Left ventricle myocardium inferior (tissue), 1 donor: Measurements from ENCODE around the gene OR51B6. TPM values are rescaled to one million over a fixed set of nuclear protein-coding genes. Genes with fewer than 3 reads are reported as not detected.

Experiments
- DNase-seq: peaks from one replicate; pipeline ENCODE4 v3.0.0-alpha.2; 2020
- H3K27ac ChIP-seq: fragments of 200-600 bp; replicated peaks from 2 replicates; pipeline ENCODE4 v1.8.0; 2021
- H3K27me3 ChIP-seq: fragments of 200-600 bp; 2 replicates; pipeline ENCODE4 v1.8.0; 2021; ENCODE audit warnings: low read depth
- H3K36me3 ChIP-seq: fragments of 200-600 bp; 2 replicates; pipeline ENCODE4 v1.8.0; 2021
- H3K4me1 ChIP-seq: fragments of 200-600 bp; 2 replicates; pipeline ENCODE4 v1.8.0; 2021
- H3K4me3 ChIP-seq: fragments of 200-600 bp; 2 replicates; pipeline ENCODE4 v1.8.0; 2021; ENCODE audit warnings: mild to moderate bottlenecking, moderate library complexity
- H3K9me3 ChIP-seq: fragments of 200-600 bp; replicated peaks from 2 replicates; pipeline ENCODE4 v1.8.0; 2021
- intact Hi-C: fragments of 100-400 bp; cut with micrococcal nuclease; formaldehyde crosslinking; loops from one replicate; pipeline ENCODE4 v1.11.0; 2022
- total RNA-seq: library from RNA; stranded (reverse); fragmentation: NEBNext Ultra II Directional; extraction: Animal tissue kit (Norgen Biotek cat#: 25700); gene quantifications from one replicate; pipeline ENCODE4 v1.2.1, GENCODE V29; 2021
- TF ChIP-seq, protein P1 (sequence below): fragments of 200-600 bp; IDR thresholded peaks from 2 replicates; pipeline ENCODE4 v1.8.0; 2021; ENCODE audit warnings: antibody characterized with exemption, mild to moderate bottlenecking, borderline replicate concordance
- donor health status: DM: no; HTN: yes; CAD: no; lungs with severe emphysema.

Gene OR51B6
- total RNA-seq, 1 donor from 2014 or later, result not detected

DNA sequence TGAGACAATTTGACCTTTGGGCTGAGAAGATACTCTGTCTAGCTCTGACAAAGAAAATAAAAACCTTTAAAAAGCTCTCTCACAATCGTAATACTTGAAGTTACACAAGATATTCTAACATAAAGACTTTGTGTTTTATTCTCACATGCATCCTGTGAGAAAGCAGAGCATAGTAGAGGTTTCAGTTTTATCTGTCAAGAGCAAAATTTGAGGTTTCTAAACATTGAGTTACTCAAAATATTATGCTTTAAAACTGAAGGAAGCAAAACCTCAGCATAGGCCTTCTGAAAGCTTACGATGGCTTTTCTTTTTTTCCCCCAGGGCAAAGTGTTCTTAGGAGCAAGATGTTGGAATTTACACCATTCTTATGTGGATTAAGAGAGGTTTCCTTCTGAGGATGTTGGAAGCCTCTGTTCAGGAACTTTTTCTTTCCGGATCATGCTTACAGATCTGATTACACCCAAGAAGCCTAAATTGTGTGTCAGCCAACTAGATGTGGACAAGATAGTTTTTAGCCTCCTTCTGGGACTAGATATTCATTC lies 17.3 kb downstream of the OR51B6 start:
- Histone ChIP-seq H3K36me3 (no peaks in the 10 kb centered on the region), H3K27ac (no peak overlapping the region), H3K4me1 (peaks cover 24% of the 10 kb centered on the region), H3K4me3 (no peak overlapping the region), H3K27me3 (no peaks in the 10 kb centered on the region), H3K9me3 (peaks cover 8% of the 10 kb centered on the region)
- TF ChIP-seq, protein P1, sequence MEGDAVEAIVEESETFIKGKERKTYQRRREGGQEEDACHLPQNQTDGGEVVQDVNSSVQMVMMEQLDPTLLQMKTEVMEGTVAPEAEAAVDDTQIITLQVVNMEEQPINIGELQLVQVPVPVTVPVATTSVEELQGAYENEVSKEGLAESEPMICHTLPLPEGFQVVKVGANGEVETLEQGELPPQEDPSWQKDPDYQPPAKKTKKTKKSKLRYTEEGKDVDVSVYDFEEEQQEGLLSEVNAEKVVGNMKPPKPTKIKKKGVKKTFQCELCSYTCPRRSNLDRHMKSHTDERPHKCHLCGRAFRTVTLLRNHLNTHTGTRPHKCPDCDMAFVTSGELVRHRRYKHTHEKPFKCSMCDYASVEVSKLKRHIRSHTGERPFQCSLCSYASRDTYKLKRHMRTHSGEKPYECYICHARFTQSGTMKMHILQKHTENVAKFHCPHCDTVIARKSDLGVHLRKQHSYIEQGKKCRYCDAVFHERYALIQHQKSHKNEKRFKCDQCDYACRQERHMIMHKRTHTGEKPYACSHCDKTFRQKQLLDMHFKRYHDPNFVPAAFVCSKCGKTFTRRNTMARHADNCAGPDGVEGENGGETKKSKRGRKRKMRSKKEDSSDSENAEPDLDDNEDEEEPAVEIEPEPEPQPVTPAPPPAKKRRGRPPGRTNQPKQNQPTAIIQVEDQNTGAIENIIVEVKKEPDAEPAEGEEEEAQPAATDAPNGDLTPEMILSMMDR, result no peak
- DNase-seq, result no peak
- intact Hi-C loops, result no loop called here

DNA sequence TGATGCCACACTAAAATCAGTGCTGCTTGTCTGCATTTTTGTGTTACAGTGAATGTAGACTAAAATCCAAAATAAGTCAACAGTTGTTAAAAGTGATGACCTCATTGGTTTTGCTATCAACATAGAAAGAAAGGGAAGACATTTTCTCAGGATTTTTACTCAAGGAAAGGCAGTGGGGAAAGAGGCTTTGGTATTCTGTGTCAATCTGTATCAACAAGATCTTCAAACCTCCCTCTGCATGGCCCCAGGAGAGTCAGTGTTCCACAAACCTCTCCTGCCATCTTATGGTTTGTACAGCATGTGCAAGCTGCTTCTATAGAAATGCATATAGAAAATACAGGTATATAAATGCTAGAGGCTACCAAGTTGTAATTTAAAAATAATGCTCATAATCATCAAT lies 18.5 kb downstream of the OR51B6 start:
- DNase-seq, result no peak
- Histone ChIP-seq H3K9me3 (peaks cover 8% of the 10 kb centered on the region), H3K27ac (no peak overlapping the region), H3K27me3 (no peaks in the 10 kb centered on the region), H3K4me1 (peaks cover 17% of the 10 kb centered on the region), H3K4me3 (no peak overlapping the region), H3K36me3 (no peaks in the 10 kb centered on the region)
- intact Hi-C loops, result no loop called here
- TF ChIP-seq, protein P1, result no peak

DNA sequence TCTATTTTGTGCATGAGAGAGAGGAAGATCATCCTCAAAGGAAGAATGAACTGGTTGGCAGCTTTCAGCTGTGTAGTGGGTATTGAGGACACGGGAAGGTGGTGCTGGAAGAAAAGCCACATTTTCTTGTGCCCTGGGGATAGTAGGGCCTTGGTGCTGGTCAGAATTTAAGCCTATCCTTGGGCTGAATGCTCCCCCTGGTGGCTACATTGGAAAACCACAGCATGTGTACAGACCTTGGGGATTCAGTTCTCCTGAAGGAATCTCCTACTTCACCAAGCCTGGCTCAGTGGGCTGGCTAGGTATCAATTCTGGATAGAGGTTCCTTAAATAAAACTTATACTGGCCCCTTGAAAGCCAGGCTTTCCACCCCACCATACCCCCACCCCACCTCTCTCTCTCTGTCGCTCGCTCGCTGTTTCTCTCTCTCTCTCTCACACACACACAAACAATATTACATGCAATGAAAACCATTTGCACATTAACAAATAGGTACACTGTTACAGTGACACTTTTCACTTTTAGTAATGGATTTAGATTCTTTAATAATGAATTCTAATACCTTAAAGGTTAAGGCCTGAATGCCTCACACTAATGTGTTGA lies 29.5 kb downstream of the OR51B6 start:
- H3K4me1 ChIP-seq, result no peaks in the 10 kb centered on the region
- H3K9me3 ChIP-seq, result no peaks in the 10 kb centered on the region
- peak; percentile 19 for DNase-seq
- no peaks in the 10 kb centered on the region for H3K36me3 ChIP-seq
- no peak overlapping the region for H3K4me3 ChIP-seq
- H3K27ac ChIP-seq, result no peak overlapping the region
- TF ChIP-seq, protein P1, result peak; percentile 73
- H3K27me3 ChIP-seq, result no peaks in the 10 kb centered on the region
- intact Hi-C loops, result loop anchor here (2.0 kb wide), 1 partner anchor 176 kb away; no protein-coding TSS in a partner anchor

DNA sequence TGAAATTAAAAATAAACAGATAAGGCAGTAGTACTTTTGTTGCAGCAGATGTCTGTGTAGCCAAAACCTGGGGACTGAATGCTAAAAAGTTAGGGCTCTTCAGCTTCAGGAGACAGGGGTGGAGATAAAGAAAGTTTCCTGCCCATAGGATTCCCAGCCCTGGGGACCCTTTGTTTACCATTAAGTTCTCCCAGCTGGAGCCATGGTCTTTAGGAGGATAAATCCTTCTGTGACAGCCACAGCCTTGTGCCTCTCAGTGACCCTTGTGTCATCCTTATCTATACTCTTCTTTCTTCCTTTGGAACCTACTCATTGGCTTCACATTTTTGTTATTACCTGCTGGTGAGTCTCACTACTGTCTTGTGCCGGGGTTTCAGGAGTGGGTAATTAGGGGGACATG lies 32.3 kb downstream of the OR51B6 start, which contains the start of gene OR51M1:
Gene OR51M1, plus strand, starts transcription at position 237 of the 400 bp plus-strand sequence. CDS start 5,587 bp downstream, outside the sequence.
- no peak within 1 kb of the TSS for H3K4me3 ChIP-seq
- intact Hi-C loops, result no loop called here
- DNase-seq, result no peak
- no peaks in the 10 kb centered on the region for H3K27me3 ChIP-seq
- no peaks in the 10 kb centered on the region for H3K36me3 ChIP-seq
- TF ChIP-seq, protein P1, result no peak
- no peaks in the 10 kb centered on the region for H3K4me1 ChIP-seq
- H3K9me3 ChIP-seq, result no peaks in the 10 kb centered on the region
- H3K27ac ChIP-seq, result no peak within 1 kb of the TSS

DNA sequence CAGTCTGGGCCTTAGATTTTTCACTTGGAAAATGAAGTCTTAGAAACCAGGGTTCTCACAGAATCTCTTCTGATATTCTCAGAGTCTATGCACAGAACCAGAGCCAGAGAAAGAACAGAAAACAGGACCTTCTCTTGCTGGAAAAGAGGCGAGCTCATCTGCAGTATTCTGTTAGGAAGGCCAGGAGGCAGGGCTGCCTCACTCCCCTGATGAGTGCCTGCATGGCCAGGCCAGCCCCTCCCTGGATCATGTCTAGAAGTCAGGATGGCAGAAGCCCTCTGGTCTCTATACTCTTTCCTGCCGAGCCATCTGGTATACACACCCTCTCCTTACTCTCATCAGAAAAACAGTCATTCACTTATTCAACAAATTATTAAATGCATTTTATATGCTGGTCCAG lies 33.0 kb downstream of the OR51B6 start:
- no peaks in the 10 kb centered on the region for H3K36me3 ChIP-seq
- no peaks in the 10 kb centered on the region for H3K9me3 ChIP-seq
- no peaks in the 10 kb centered on the region for H3K27me3 ChIP-seq
- TF ChIP-seq, protein P1, result no peak
- H3K27ac ChIP-seq, result no peak overlapping the region
- H3K4me1 ChIP-seq, result no peaks in the 10 kb centered on the region
- intact Hi-C loops, result no loop called here
- no peak overlapping the region for H3K4me3 ChIP-seq
- DNase-seq, result no peak
